ENCODE data around the gene FAM78A. TPM values are rescaled to one million over a fixed set of nuclear protein-coding genes. Genes with fewer than 3 reads are reported as not detected.
"Not testable (repeated sequence)": the region's sequence is repeated elsewhere in the genome, so short reads cannot be mapped to it uniquely, and the experiment has no call there.

Gene FAM78A
- total RNA-seq, 1 experiment from 2014 or later: 0.07 TPM

DNA sequence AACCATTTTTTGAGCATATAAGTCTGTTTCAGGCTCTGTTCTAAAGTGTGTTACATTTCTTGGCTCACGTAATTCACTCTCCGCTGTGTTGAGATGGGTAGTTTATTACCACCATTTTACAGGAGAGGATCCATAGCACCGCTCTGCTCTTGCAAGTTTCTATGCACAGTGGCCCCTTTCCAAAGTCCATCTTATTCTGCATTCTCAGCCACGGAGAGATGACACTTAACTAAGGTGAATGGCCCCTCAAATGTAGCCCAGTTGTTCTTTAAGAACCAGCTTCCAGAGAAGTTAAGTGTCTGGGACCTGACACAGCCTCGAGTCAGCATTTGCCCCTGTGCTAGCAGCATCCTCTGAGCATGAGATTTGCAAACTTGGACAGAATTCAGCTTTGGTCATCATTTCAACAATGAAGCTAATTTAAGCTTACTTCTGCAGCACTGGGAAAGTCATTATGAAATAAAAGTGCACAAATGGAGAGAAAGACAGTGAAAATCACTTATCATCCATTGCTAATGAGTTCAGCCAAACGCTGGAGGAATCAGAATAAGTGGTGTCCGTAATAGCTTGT, 61.9 kb downstream of the FAM78A start:
- no TSS peak for BruUV-seq (replicated peaks)
- H3K4me2 ChIP-seq (ENCODE audit: low read length): no peak overlapping the region
- H3K9me2 ChIP-seq (replicated peaks; ENCODE audit: low read length): no peaks in the 10 kb centered on the region
- no peak overlapping the region for H2AFZ ChIP-seq (ENCODE audit: low read length)
- H3K4me1 ChIP-seq (ENCODE audit: insufficient read depth, low read length): no peaks in the 10 kb centered on the region
- no peaks in the 10 kb centered on the region for H4K20me1 ChIP-seq (ENCODE audit: low read length)
- H3K27me3 ChIP-seq (ENCODE audit: low read length): no peaks in the 10 kb centered on the region
- no peak for TF ChIP-seq EZH2phosphoT487 (IDR thresholded peaks at IDR 0.05; ENCODE audit: borderline replicate concordance, low read length)
- no peak for TF ChIP-seq EZH2 (IDR thresholded peaks at IDR 0.05; ENCODE audit: low read length, unreplicated experiment)
- TF ChIP-seq, protein P1, sequence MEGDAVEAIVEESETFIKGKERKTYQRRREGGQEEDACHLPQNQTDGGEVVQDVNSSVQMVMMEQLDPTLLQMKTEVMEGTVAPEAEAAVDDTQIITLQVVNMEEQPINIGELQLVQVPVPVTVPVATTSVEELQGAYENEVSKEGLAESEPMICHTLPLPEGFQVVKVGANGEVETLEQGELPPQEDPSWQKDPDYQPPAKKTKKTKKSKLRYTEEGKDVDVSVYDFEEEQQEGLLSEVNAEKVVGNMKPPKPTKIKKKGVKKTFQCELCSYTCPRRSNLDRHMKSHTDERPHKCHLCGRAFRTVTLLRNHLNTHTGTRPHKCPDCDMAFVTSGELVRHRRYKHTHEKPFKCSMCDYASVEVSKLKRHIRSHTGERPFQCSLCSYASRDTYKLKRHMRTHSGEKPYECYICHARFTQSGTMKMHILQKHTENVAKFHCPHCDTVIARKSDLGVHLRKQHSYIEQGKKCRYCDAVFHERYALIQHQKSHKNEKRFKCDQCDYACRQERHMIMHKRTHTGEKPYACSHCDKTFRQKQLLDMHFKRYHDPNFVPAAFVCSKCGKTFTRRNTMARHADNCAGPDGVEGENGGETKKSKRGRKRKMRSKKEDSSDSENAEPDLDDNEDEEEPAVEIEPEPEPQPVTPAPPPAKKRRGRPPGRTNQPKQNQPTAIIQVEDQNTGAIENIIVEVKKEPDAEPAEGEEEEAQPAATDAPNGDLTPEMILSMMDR (conservative IDR thresholded peaks at IDR 0.05; ENCODE audit: low read depth, low read length): no peak
- no peak overlapping the region for H3K9ac ChIP-seq (ENCODE audit: low read length)
- DNase-seq: no peak
- no peaks in the 10 kb centered on the region for H3K79me2 ChIP-seq (ENCODE audit: low read length)
- ChIA-PET POLR2A (ENCODE audit: unreplicated experiment) (no interaction called here), CTCF (no interaction called here)
- peaks cover 20% of the 10 kb centered on the region for H3K36me3 ChIP-seq (ENCODE audit: low read depth, low read length)
- no peak overlapping the region for H3K4me3 ChIP-seq (ENCODE audit: low read length)
- no peaks in the 10 kb centered on the region for H3F3A ChIP-seq (ENCODE audit: low read length, unreplicated experiment)
- no peaks in the 10 kb centered on the region for H3K9me3 ChIP-seq (ENCODE audit: low read length)
- ATAC-seq: no peak
- H3K27ac ChIP-seq (ENCODE audit: low read length): no peak overlapping the region
- intact Hi-C loops (cut with micrococcal nuclease): no loop called here

DNA sequence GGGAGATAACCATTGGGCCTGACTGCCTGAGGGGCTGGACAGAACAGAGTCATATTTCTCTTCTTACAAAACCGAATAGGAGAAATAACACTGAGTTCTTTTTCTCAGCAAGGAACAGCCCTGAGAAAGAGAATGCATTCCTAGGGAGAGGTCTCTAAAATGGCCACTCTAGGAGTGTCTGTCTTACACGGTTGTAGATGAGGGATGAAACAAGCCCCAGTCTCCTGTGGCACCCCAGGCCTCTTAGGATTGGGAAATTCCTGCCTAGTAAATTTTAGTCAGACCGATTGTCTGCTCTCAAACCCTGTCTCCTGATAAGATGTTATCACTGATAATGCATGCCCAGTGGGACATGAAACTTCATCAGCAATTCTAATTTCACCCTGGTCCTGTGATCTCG, 64.4 kb downstream of the FAM78A start:
- ATAC-seq; POLR2A ChIA-PET (ENCODE audit: unreplicated experiment); BruUV-seq (replicated peaks); H3K9me3 ChIP-seq (ENCODE audit: low read length); H3K9ac ChIP-seq (ENCODE audit: low read length); H2AFZ ChIP-seq (ENCODE audit: low read length); H3K4me1 ChIP-seq (ENCODE audit: insufficient read depth, low read length); H3K4me2 ChIP-seq (ENCODE audit: low read length); H3K27ac ChIP-seq (ENCODE audit: low read length); H3F3A ChIP-seq (ENCODE audit: low read length, unreplicated experiment); intact Hi-C loops (cut with micrococcal nuclease); H3K4me3 ChIP-seq (ENCODE audit: low read length); H3K79me2 ChIP-seq (ENCODE audit: low read length); H3K27me3 ChIP-seq (ENCODE audit: low read length); CTCF ChIA-PET; H4K20me1 ChIP-seq (ENCODE audit: low read length); H3K9me2 ChIP-seq (replicated peaks; ENCODE audit: low read length); DNase-seq: not testable (repeated sequence)
- peaks cover 29% of the 10 kb centered on the region for H3K36me3 ChIP-seq (ENCODE audit: low read depth, low read length)

Other genes with a start within 250 kb of the FAM78A start
- gene AIF1L, start 180.0 kb downstream of the FAM78A start, total RNA-seq (2014; rRNA removed): 23.7 and 27.0 TPM in 2 replicates
- 22.0 and 25.6 TPM in 2 replicates for gene NUP214, start 150.9 kb downstream of the FAM78A start, total RNA-seq (2014; rRNA removed)
- gene PLPP7, start 13.2 kb upstream of the FAM78A start, total RNA-seq (2014; rRNA removed): 0.98 TPM in 1 of 2 replicates, not detected in the other
- 46.9 and 64.7 TPM in 2 replicates for gene PRRC2B, start 117.6 kb upstream of the FAM78A start, total RNA-seq (2014; rRNA removed)
- 24.1 and 30.4 TPM in 2 replicates for gene POMT1, start 226.4 kb upstream of the FAM78A start, total RNA-seq (2014; rRNA removed)